HG03025 (cell line): ENCODE data around the gene ZNF281.
A peak's percentile ranks its signal among the peaks of the same experiment; 100 is the strongest.

Source experiments
- ATAC-seq: cut with Tn5 transposase; IDR thresholded peaks from one replicate; pipeline ENCODE4 v1.9.1; 2021; ENCODE audit warnings: mild to moderate bottlenecking, moderate library complexity; ENCODE audit not compliant: unreplicated experiment, low FRiP score

The ZNF281 gene

DNA sequence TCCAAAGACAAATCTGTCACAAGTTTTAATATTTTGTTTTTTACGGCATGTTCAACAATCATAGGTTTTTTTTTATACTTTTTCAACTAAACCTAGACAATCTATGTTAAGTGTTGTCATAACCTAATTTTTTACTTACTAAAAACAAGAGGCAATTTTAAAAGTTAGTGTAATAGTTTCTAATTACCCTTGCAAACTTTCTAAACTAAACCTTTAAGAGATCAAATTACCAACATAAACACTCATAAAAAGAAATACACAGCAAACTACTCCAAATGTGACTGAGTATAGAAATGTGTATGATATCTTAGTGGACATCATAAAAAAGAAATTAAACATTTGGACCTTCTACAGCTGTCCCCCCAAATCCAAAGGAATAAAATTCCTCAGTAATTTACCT, 10.0 kb downstream of the ZNF281 start:
- no peak for ATAC-seq

GRCh38 chr1:200398373-200398772, 11.5 kb downstream of the ZNF281 start:
- ATAC-seq = no peak

GRCh38 chr1:200392625-200393185, 17.1 kb downstream of the ZNF281 start:
- ATAC-seq = no peak

- ATAC-seq = no peak
These were observed 18.1 kb downstream of the ZNF281 start for GRCh38 chr1:200391747-200392146.

GRCh38 chr1:200388791-200389190, 21.0 kb downstream of the ZNF281 start:
- ATAC-seq = no peak

- no peak for ATAC-seq
These were observed 23.4 kb downstream of the ZNF281 start for GRCh38 chr1:200386416-200386815.

- no peak for ATAC-seq
These were observed 24.9 kb downstream of the ZNF281 start for GRCh38 chr1:200384818-200385390.

GRCh38 chr1:200381256-200381984, 28.4 kb downstream of the ZNF281 start:
- no peak for ATAC-seq

GRCh38 chr1:200380589-200381021, 29.2 kb downstream of the ZNF281 start:
- ATAC-seq = peak; percentile 55

- ATAC-seq = no peak
These were observed 29.8 kb downstream of the ZNF281 start for GRCh38 chr1:200379940-200380588.

DNA sequence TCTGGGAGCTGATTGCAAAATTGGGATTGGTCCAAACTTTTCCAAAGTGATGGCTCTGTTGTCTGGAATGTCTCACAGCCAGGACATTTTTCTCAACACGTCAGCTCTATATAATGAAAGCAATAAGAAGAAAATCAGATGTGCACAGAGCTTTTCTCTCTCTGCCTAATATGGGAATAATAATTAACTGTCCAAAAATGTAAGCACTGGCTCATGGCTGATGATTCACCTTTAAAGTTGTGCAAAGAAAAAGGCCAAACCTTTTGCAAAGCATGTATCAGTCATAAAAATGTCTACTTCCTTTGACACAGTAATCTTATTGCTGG, 30.4 kb downstream of the ZNF281 start:
- ATAC-seq = no peak

GRCh38 chr1:200378096-200378495, 31.7 kb downstream of the ZNF281 start:
- ATAC-seq = no peak

GRCh38 chr1:200376528-200376927, 33.3 kb downstream of the ZNF281 start:
- ATAC-seq = no peak

- ATAC-seq = no peak
These were observed 35.1 kb downstream of the ZNF281 start for GRCh38 chr1:200374569-200375295.

GRCh38 chr1:200373811-200374231, 36.0 kb downstream of the ZNF281 start:
- no peak for ATAC-seq

GRCh38 chr1:200372885-200373181, 37.0 kb downstream of the ZNF281 start:
- ATAC-seq = no peak

DNA sequence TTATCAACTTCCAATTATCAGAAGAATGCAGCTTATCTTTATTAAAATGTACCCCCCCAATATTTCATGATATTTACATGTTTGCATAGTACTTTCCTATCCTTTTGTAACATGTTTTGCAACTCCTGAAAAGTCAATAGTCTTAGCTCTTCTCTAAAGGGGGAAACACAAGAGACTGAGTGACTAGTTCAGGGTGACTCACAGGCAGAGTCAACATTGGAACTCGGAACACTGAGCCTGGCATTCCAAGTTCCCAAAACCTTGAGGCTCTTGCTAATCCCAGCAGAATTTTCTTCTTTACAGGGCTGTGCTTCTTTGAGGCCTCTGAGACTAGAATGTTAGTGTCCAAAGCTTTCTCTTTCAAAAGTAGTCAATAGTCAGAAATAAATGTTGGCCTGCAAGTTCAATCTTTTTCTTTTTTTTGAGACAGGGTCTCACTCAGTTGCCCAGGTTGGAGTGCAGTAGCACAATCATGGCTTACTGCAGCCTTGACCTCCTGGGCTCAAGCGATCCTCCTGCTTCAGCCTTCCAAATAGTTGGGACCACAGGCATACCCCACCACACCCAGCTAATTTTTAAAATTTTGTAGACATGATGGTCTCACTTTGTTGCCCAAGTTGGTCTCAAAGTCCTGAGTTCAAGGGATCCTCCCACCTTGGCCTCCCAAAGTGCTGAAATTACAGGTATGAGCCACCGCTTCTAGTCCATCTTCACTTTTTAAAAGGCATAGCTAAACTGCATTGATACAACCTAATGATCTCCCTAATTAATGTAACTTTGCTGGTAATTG, 37.5 kb downstream of the ZNF281 start:
- no peak for ATAC-seq

- ATAC-seq = no peak
These were observed 40.1 kb downstream of the ZNF281 start for GRCh38 chr1:200369706-200370105.

GRCh38 chr1:200369131-200369530, 40.7 kb downstream of the ZNF281 start:
- no peak for ATAC-seq

- no peak for ATAC-seq
These were observed 41.3 kb downstream of the ZNF281 start for GRCh38 chr1:200368556-200368955.
